ENCODE results near the gene WDR46. TPM values are rescaled to one million over a fixed set of nuclear protein-coding genes. Genes with fewer than 3 reads are reported as not detected.
A peak's percentile ranks its signal among the peaks of the same experiment; 100 is the strongest.
"Not testable (repeated sequence)": the region's sequence is repeated elsewhere in the genome, so short reads cannot be mapped to it uniquely, and the experiment has no call there.

Gene WDR46
- total RNA-seq, 2 experiments from 2014 or later: 42.5 to 42.9 TPM

DNA sequence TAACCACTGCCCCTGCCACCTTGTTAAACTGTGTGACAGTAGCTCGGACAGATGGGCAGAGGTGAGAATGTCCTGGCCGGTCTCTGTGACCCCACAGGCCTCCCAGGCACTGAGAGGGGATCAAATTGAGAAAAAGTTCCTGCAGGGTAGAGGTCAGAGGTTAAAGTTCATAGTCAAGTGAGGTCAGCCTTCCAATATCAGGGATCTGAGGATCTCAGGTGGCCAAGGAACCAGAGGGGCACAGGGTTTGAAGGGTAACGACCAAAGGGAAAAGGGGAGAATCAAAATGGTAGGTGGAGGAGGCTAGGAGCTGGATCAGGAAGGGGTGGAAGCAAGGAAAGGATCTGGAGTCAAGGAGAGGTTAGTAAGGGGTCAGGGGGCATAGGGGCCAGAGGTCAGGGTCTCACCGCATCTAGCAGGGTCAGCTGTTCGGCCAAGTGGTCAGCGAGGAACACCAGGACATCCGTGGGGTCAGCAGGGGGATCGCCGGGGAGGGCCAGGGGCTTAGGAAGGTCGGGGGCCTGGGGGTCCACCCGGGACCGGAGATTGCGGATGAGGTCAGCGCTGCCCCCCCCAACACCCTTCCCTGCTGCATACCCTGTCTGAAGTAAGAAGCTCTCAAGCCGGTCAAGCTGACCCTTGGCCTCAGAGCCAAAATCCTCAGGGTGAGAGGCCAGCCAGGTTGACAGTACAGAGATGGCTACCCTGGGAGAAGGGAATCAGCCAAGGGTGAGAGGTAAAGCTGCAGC is 6.8 kb upstream of the WDR46 start:
- DNase-seq: no peak
- Mint-ChIP-seq H3K36me3 (ENCODE audit: low read depth) (peaks cover 23% of the 10 kb centered on the region), H3K4me3 (no peak overlapping the region), H3K27me3 (ENCODE audit: low read depth) (no peaks in the 10 kb centered on the region), H3K9me3 (no peaks in the 10 kb centered on the region), H3K4me1 (ENCODE audit: low read depth) (peaks cover 27% of the 10 kb centered on the region), H3K27ac (no peak overlapping the region)
- CTCF ChIA-PET: no interaction called here
- intact Hi-C loops (cut with micrococcal nuclease): no loop called here

DNA sequence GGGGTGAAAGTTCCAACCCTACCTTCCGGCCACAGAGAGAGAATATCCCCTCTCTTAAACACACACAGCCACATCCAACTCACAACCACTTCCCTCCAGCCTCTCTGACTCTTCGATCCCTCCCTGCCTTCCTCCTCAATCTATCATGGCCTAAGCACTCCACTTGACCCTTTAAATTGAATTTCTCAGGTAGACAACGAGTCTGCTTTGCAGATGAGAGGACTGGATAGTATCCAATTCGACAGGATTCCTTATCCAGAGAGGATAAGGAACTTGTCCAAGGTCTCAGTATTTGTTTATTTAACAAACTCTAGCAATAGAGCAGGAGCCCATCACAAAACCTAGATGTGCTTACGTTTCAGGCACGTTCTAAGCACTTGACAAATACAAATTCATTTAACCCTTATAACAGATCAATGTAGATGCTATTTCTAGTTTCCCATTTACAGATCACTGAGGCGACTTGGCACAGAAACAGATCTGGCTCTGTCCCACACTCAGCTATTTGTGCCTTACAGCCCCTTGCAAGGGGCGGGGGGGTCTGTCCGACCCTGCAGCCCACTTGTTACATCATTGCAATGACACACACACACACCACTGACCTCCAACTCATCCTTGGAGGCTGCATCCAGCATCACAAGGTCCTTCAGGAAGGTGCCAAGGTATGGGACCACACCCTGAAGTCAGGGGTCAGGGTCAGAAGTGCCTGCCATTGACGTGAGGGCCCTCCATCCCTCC is 5.2 kb upstream of the WDR46 start:
- peaks cover 28% of the 10 kb centered on the region for H3K4me1 Mint-ChIP-seq (ENCODE audit: low read depth)
- no peak overlapping the region for H3K27ac Mint-ChIP-seq
- CTCF ChIA-PET: no interaction called here
- no peak for DNase-seq
- no peaks in the 10 kb centered on the region for H3K27me3 Mint-ChIP-seq (ENCODE audit: low read depth)
- H3K9me3 Mint-ChIP-seq: no peaks in the 10 kb centered on the region
- peaks cover 10% of the 10 kb centered on the region for H3K36me3 Mint-ChIP-seq (ENCODE audit: low read depth)
- intact Hi-C loops (cut with micrococcal nuclease): no loop called here
- no peak overlapping the region for H3K4me3 Mint-ChIP-seq

DNA sequence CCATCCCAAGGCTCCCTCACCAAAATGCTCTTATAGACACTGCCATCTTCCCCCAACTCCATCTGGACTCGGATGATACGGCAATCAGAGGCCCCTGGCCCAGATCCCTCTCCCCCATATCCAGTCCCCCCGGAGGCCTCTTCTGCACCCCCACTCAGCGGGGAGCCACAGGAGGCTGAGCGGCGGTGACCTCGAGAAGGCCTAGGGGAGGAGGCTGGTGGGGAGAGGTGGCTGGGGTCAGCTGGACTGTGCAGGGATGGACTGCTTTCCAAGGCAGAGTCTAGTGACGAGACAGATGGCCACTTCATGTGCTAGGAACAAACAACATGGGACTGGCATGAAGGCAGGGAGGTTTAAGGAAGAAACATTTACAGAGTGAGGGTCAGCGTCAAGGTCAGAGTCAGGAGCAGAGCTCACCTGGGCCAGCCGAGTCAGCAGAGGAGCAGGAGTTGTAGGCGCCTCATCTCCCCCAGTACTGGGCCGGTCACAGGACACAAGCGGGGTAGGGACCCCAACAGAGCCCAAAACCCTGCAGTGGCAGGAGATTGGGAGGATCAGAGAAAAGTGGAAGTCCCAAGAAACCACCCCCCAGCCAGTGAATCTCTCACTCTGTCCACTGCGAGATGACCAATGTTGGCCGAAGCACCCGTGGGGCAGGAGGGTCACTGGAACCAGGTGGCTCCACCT is 4.1 kb upstream of the WDR46 start:
- peak overlapping the region; percentile 28 for H3K27ac Mint-ChIP-seq
- H3K4me1 Mint-ChIP-seq (ENCODE audit: low read depth): peaks cover 33% of the 10 kb centered on the region
- H3K9me3 Mint-ChIP-seq: no peaks in the 10 kb centered on the region
- H3K27me3 Mint-ChIP-seq (ENCODE audit: low read depth): no peaks in the 10 kb centered on the region
- CTCF ChIA-PET: interaction anchor here (0.6 kb wide), 1 partner anchor 14 kb away, joined by 3 read pairs; no protein-coding TSS in a partner anchor
- DNase-seq: no peak
- intact Hi-C loops (cut with micrococcal nuclease): no loop called here
- H3K4me3 Mint-ChIP-seq: no peak overlapping the region
- H3K36me3 Mint-ChIP-seq (ENCODE audit: low read depth): peaks cover 12% of the 10 kb centered on the region

DNA sequence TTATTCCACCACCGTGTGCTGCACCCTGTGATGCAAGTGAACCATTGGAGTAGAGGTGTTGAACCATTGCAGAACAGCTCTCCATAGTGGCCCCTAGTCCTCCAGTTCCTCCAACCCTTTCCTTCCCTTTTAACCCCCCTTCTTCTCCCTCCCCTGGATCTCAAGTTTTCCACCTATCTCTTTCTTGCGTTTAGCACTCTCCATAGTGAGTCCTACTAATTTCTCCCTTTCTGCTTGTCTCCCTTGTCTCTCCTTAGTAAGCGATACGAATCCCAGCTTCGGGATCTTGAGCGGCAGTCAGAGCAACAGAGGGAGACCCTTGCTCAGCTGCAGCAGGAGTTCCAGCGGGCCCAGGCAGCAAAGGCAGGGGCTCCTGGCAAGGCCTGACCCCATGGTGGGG is 1.4 kb upstream of the WDR46 start:
- DNase-seq: no peak
- intact Hi-C loops (cut with micrococcal nuclease): no loop called here
- peak overlapping the region; percentile 99 for H3K4me3 Mint-ChIP-seq
- CTCF ChIA-PET: interaction anchor here (0.9 to 2.7 kb wide), 5 partner anchors 10 to 53 kb away, joined by 3 to 11 read pairs (median 3); partner anchors contain the start of gene B3GALT4
- H3K27me3 Mint-ChIP-seq (ENCODE audit: low read depth): no peaks in the 10 kb centered on the region
- H3K4me1 Mint-ChIP-seq (ENCODE audit: low read depth): peaks cover 40% of the 10 kb centered on the region
- peak overlapping the region; percentile 91 for H3K27ac Mint-ChIP-seq
- peaks cover 16% of the 10 kb centered on the region for H3K36me3 Mint-ChIP-seq (ENCODE audit: low read depth)
- H3K9me3 Mint-ChIP-seq: no peaks in the 10 kb centered on the region

DNA sequence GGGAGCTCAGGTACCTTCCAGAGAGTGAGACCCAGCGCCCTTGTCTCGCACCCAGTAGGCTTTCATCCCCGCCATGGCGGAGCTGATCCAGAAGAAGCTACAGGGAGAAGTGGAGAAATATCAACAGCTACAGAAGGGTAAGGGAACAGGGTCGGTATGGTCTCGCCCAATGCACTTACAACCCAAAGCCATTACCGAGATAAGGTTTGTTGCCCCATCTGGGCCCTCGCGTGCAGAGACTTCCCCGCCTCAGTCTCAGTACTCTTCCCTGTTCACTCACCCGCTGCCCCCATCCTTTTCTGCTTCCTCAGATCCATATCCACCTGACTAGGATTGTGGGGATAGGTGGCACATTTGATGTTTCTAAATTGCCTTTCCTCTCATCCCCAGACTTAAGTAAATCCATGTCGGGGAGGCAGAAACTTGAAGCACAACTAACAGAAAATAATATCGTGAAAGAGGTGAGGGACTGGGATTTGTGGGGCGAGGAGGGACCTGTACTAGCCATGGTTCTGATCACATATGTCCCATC is 811 bp upstream of the WDR46 start:
- intact Hi-C loops (cut with micrococcal nuclease): loop anchor here (1.0 to 2.0 kb wide), 5 partner anchors 8 to 499 kb away; partner anchors contain the start of genes LEMD2, RGL2 and VPS52
- H3K9me3 Mint-ChIP-seq: no peaks in the 10 kb centered on the region

DNA sequence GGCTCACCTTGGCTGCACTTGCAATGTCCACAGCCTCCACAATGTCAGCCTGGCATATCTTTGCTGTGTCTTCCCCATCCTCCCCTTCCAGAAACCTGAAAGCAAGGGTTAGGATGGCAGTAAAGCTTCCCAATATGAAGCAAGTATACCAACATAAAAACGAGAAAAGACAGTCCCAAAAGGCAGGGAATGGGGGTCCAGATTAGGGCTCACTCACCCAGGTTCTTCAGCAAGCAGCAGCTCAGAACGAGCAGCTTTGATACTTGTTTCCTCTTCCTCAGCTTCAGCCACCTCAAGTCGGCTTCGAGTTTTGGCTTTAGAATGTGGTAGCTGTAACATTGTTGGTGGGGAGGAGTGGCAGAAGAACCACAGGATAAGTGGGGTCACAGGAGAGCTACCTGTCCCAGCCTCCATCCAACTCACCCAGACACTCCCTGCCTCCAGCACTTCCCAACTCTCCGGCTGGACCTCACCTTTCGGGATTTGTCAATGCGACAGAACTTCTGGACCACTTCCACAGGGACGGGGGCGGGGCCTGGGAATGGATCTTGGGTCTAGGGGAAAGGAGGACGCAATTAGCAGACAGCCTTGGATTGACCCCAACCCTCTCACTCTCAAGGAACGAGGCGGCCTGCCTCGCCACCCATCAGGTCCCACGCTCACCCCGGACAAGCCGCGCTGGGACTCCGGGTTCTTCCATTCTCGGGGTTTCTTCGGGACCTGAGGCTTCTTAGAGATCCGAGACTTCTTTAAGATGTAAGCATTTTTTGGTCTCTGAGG is 708 bp downstream of the WDR46 start:
- CTCF ChIA-PET: interaction anchor here (0.6 to 2.0 kb wide), 9 partner anchors 11 to 625 kb away, joined by 3 to 7 read pairs (median 4); partner anchors contain the start of gene B3GALT4

More for the DNA sequence above, 811 bp upstream of the WDR46 start:
- DNase-seq: no peak
- CTCF ChIA-PET: interaction anchor here (0.9 to 2.7 kb wide), 6 partner anchors 11 to 54 kb away, joined by 3 to 11 read pairs (median 3); partner anchors contain the start of gene B3GALT4
- H3K4me1 Mint-ChIP-seq (ENCODE audit: low read depth): peaks cover 40% of the 10 kb centered on the region
- peak overlapping the region; percentile 91 for H3K27ac Mint-ChIP-seq
- no peaks in the 10 kb centered on the region for H3K27me3 Mint-ChIP-seq (ENCODE audit: low read depth)
- H3K36me3 Mint-ChIP-seq (ENCODE audit: low read depth): peaks cover 16% of the 10 kb centered on the region
- peak overlapping the region; percentile 99 for H3K4me3 Mint-ChIP-seq

DNA sequence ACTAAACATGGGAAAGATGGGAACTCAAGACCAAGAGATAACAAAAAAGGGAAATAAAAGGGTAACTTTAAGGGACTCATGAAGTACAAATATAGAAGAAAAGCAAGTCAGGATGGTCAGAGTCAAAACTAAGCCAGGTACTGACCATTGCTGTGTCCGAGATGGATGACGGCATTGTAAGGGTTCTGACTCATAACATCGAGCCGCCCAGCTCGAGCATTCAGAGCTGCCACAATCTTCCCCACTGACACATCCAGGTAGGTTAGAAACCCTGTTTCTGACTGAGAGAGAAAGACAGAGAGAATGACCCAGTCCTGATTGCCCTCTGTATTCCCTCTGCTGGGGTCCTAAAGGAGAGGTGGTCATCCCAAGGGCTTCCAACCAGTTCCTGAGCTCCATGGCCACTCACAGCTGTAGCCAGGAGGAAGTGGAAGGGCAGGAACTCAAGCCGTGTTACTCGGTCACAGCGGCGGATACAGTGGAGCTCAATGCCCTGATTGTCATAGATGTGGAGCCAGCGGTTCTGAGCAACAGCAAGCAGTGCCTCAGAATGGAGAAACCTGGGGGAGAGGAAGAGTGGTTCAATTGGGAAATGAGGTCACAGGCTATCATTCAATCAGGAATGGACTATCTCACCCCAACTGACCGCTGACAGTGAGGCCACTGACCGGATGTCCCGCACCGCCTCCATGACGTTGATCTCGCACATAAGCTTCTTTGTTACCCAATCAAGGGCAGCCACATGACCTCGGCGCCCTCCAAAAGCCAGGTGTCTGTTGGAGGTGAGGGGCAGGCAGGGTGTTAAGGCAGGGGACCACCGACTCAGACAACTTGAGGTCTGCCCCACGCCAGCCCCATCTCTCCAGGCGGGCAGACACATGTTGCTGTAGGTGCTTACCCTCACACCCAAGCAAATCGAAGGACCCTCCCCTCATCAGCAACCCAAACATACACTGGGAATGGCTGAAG is 1.8 kb downstream of the WDR46 start:
- peaks cover 20% of the 10 kb centered on the region for H3K36me3 Mint-ChIP-seq (ENCODE audit: low read depth)
- H3K9me3 Mint-ChIP-seq: no peaks in the 10 kb centered on the region
- peaks cover 43% of the 10 kb centered on the region for H3K4me1 Mint-ChIP-seq (ENCODE audit: low read depth)
- no peaks in the 10 kb centered on the region for H3K27me3 Mint-ChIP-seq (ENCODE audit: low read depth)
- CTCF ChIA-PET: interaction anchor here (0.9 to 1.3 kb wide), 2 partner anchors 10 to 163 kb away, joined by 3 read pairs; partner anchors contain the start of gene B3GALT4
- no peak overlapping the region for H3K27ac Mint-ChIP-seq
- intact Hi-C loops (cut with micrococcal nuclease): no loop called here
- no peak for DNase-seq
- H3K4me3 Mint-ChIP-seq: peak overlapping the region; percentile 99

More for the DNA sequence above, 708 bp downstream of the WDR46 start:
- Mint-ChIP-seq H3K4me1 (ENCODE audit: low read depth) (peaks cover 43% of the 10 kb centered on the region), H3K4me3 (peak overlapping the region; percentile 99), H3K9me3 (no peaks in the 10 kb centered on the region), H3K27me3 (ENCODE audit: low read depth) (no peaks in the 10 kb centered on the region), H3K27ac (peak overlapping the region; percentile 91), H3K36me3 (ENCODE audit: low read depth) (peaks cover 20% of the 10 kb centered on the region)
- intact Hi-C loops (cut with micrococcal nuclease): loop anchor here (2.0 kb wide), 1 partner anchor 500 kb away; the partner anchor contains the start of gene LEMD2
- no peak for DNase-seq

DNA sequence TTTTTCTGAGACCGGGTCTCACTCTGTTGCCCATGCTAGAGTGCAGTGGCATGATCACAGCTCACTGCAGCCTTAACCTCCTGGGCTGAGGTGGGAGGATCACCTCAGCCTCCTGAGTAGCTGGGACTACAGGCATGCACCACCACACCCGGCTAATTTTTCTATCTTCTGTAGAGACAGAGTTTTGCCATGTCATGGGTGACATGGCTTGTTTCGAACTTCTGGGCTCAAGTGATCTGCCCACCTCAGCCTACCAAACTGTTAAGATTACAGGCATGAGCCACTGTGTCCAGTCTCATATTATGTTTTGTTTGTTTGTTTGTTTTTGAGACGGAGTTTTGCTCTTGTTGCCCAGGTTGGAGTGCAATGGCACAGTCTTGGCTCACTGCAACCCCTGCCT is 3.8 kb downstream of the WDR46 start:
- H3K36me3 Mint-ChIP-seq (ENCODE audit: low read depth): peaks cover 15% of the 10 kb centered on the region
- DNase-seq; intact Hi-C loops (cut with micrococcal nuclease); CTCF ChIA-PET; H3K27ac Mint-ChIP-seq; H3K9me3 Mint-ChIP-seq; H3K4me3 Mint-ChIP-seq; H3K27me3 Mint-ChIP-seq (ENCODE audit: low read depth): not testable (repeated sequence)
- H3K4me1 Mint-ChIP-seq (ENCODE audit: low read depth): peaks cover 31% of the 10 kb centered on the region

DNA sequence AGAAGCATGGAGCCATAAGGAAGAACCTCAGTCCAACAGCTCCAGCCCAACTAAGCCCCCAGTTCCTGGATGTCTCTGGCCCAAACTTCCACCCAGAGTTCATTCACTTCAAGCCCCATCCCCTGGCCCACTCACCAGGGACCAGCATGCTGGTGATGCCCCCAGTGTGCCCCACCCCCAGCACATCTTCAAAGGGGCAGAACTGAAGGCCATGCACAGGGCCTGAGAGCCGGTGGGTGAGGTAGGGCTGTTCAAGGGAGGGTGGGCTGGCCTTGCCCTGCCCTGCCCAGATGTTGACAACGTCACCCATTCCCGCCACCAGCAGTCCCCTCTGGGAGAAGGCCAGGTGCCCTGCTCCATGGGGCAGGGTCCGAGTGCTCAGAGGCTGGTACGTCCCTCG is 8.5 kb downstream of the WDR46 start:
- Mint-ChIP-seq H3K4me1 (ENCODE audit: low read depth) (peaks cover 27% of the 10 kb centered on the region), H3K9me3 (no peaks in the 10 kb centered on the region), H3K4me3 (no peak overlapping the region), H3K27me3 (ENCODE audit: low read depth) (no peaks in the 10 kb centered on the region), H3K36me3 (ENCODE audit: low read depth) (peaks cover 21% of the 10 kb centered on the region), H3K27ac (peak overlapping the region; percentile 21)
- CTCF ChIA-PET: no interaction called here
- intact Hi-C loops (cut with micrococcal nuclease): no loop called here
- DNase-seq: no peak

DNA sequence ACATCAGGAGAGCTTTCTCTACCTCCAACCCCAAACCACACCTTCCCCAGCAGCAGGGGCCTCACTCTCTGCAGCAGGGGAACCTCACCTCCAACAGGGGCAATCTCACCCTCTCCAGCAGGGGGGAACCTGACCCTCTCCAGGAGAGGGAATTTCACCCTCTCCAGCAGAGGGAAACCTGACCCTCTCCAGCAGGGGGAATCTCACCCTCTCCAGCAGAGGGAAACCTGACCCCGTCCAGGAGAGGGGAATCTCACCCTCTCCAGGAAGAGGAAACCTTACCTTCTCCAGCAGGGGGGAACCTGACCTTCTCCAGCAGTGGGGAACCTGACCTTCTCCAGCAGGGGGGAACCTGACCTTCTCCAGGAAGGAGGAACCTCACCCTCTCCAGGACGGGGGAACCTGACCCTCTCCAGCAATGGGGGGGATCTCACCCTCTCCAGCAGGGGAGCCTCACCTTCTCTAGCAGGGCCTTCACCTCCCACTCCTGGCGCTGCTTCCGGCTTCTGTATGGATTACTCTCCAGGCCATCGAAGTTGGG is 9.0 kb downstream of the WDR46 start:
- Mint-ChIP-seq H3K4me3 (no peak overlapping the region), H3K36me3 (ENCODE audit: low read depth) (peaks cover 26% of the 10 kb centered on the region), H3K9me3 (no peaks in the 10 kb centered on the region), H3K27me3 (ENCODE audit: low read depth) (no peaks in the 10 kb centered on the region), H3K27ac (no peak overlapping the region), H3K4me1 (ENCODE audit: low read depth) (peaks cover 32% of the 10 kb centered on the region)
- intact Hi-C loops (cut with micrococcal nuclease): loop anchor here (1.0 to 10.0 kb wide), 2 partner anchors 9 to 295 kb away; partner anchors contain the start of genes PFDN6 and WDR46
- DNase-seq: no peak
- CTCF ChIA-PET: interaction anchor here (0.8 kb wide), 1 partner anchor 11 kb away, joined by 3 read pairs; no protein-coding TSS in a partner anchor

Data from activated naive CD4-positive, alpha-beta T cell treated with anti-CD3 and anti-CD28 coated beads for 36 hours (primary cell).